Testis (tissue), 2 donors: ENCODE results near the gene EXOSC6.

Experiments used
- CTCF ChIP-seq, 3 experiments: fragments of 450-650 bp in 2 of 3; fragments of 200-600 bp in 1 of 3; sonication (generic) in 1 of 3; IDR thresholded peaks; one replicate each; pipeline ENCODE4 v1.5.1; 2016 to 2019; ENCODE audit warnings: antibody characterized with exemption in 3 of 3, mild to moderate bottlenecking in 2 of 3, moderate library complexity in 1 of 3
- POLR2A ChIP-seq: fragments of 450-650 bp; IDR thresholded peaks from one replicate; pipeline ENCODE4 v1.6.1; 2017; ENCODE audit warnings: antibody characterized with exemption, mild to moderate bottlenecking, moderate library complexity

GRCh38 chr16:70301121-70301520 lies 49.4 kb upstream of the EXOSC6 start:
- TF ChIP-seq CTCF (IDR thresholded peaks at IDR 0.05) = no peak
- TF ChIP-seq POLR2A = no peak
